ENCODE measurements around the gene ANKRD44. TPM values are rescaled to one million over a fixed set of nuclear protein-coding genes. Genes with fewer than 3 reads are reported as not detected.

The ANKRD44 gene
- total and polyA plus RNA-seq, 2 of the 8 experiments (the other 6 are each of a cell fraction or from before 2014, with no cell fraction given), result 1.2 to 1.3 TPM

DNA sequence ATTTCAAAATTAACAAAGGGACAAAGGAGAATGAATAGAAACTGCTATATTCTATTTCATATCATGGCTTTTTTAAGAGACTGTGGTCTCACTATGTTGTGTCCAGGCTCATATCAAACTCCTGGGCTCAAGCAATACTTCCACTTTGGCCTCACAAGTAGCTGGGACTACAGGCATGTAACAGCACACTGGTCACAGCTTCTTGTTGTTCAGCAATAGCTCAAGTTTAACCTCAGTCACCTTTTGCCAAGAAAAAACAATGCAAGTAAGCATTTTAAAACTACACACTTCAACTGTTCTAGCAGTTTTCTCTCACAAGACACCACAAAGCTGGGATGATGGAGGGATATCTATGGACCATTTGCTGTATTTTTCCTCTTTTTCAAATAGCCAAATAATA lies 77.1 kb downstream of the ANKRD44 start:
- Histone ChIP-seq H3K4ac (replicated peaks; ENCODE audit: insufficient read length, low read depth, low read length) (no peak overlapping the region), H2BK20ac (ENCODE audit: low read length) (no peak overlapping the region), H3K79me1 (ENCODE audit: low read depth, low read length) (no peaks in the 10 kb centered on the region), H4K8ac (ENCODE audit: extremely low read depth, insufficient read depth, low read length) (no peak overlapping the region), H3K4me1 (replicated peaks in 1 of 4; ENCODE audit: control insufficient read depth in 3 of 4, insufficient read depth in 4 of 4, low read length in 3 of 4) (no peaks in the 10 kb centered on the region; a peak in 1 of 7 replicates), H3K23me2 (ENCODE audit: low read depth, low read length) (no peaks in the 10 kb centered on the region), H3K9ac (replicated peaks in 1 of 4; ENCODE audit: extremely low read depth in 1 of 4, low read depth in 3 of 4, low read length in 3 of 4) (no peak overlapping the region), H2BK120ac (replicated peaks; ENCODE audit: low read depth, low read length) (no peak overlapping the region), H3K27ac (ENCODE audit: low read depth, low read length) (no peak overlapping the region), H4K91ac (replicated peaks; ENCODE audit: insufficient read length, low read length) (no peak overlapping the region), H3K56ac (replicated peaks; ENCODE audit: insufficient read length, low read depth, low read length) (no peak overlapping the region), H2BK15ac (ENCODE audit: low read length) (no peak overlapping the region), H3K14ac (ENCODE audit: insufficient read length) (no peak overlapping the region), H3K4me2 (ENCODE audit: insufficient read depth in 1 of 2, low read depth in 2 of 2, low read length in 2 of 2) (no peak overlapping the region), H3K23ac (ENCODE audit: insufficient read length) (no peak overlapping the region), H3K79me2 (ENCODE audit: control insufficient read depth in 1 of 2, insufficient read depth in 2 of 2, low read length in 2 of 2) (no peaks in the 10 kb centered on the region), H2AFZ (ENCODE audit: low read length) (no peak overlapping the region), H3K4me3 (ENCODE audit: extremely low read depth in 1 of 4, insufficient read depth in 2 of 4, low read depth in 3 of 4, low read length in 4 of 4) (no peak overlapping the region), H2BK12ac (ENCODE audit: low read depth, low read length) (no peak overlapping the region), H3K36me3 (ENCODE audit: control insufficient read depth in 2 of 4, insufficient read depth in 4 of 4, low read length in 3 of 4) (no peaks in the 10 kb centered on the region), H3K9me3 (ENCODE audit: insufficient read depth in 2 of 2, low read depth in 1 of 2, low read length in 1 of 2) (no peaks in the 10 kb centered on the region), H4K20me1 (replicated peaks in 1 of 2; ENCODE audit: control insufficient read depth in 1 of 2, insufficient read depth in 2 of 2, low read length in 2 of 2) (no peaks in the 10 kb centered on the region), H2BK5ac (ENCODE audit: low read depth, low read length) (no peak overlapping the region), H4K5ac (ENCODE audit: insufficient read length, low read depth, low read length) (no peak overlapping the region), H2AK5ac (ENCODE audit: low read depth, low read length) (no peak overlapping the region), H3K18ac (ENCODE audit: extremely low read depth, low read length) (no peak overlapping the region), H3K27me3 (replicated peaks in 1 of 4; ENCODE audit: control insufficient read depth in 3 of 4, extremely low read depth in 1 of 4, insufficient read depth in 3 of 4, low read length in 3 of 4) (peaks cover 0 to 1% (median 0%) of the 10 kb centered on the region in 4 experiments; a peak in 1 of 7 replicates)
- FAIRE-seq (no peak), DNase-seq (ENCODE audit: low read depth in 1 of 2, low spot score in 2 of 2) (no peak)
- no peak for TF ChIP-seq KDM4A (IDR thresholded peaks at IDR 0.05; ENCODE audit: low read depth, low read length, severe bottlenecking)
- TF ChIP-seq CTBP2 (IDR thresholded peaks at IDR 0.05; ENCODE audit: borderline replicate concordance, insufficient read depth, insufficient read length, low read length), result no peak
- no peak for TF ChIP-seq SP2 (IDR thresholded peaks at IDR 0.05; ENCODE audit: low read length)
- no peak for TF ChIP-seq TCF12 (IDR thresholded peaks at IDR 0.05; ENCODE audit: low read depth, low read length)
- TF ChIP-seq POLR2AphosphoS5 (IDR thresholded peaks at IDR 0.05; ENCODE audit: low read depth, low read length), result no peak
- TF ChIP-seq SIN3A (conservative IDR thresholded peaks at IDR 0.05 in 1 of 2, IDR thresholded peaks at IDR 0.05 in 1 of 2; ENCODE audit: low read depth in 1 of 2, low read length in 2 of 2), result no peak
- no peak for TF ChIP-seq TEAD4 (IDR thresholded peaks at IDR 0.05; ENCODE audit: low read depth, low read length)
- TF ChIP-seq BACH1 (IDR thresholded peaks at IDR 0.05; ENCODE audit: low read length), result no peak
- no peak for TF ChIP-seq TBP (IDR thresholded peaks at IDR 0.05; ENCODE audit: low read depth, low read length)
- ChIA-PET CTCF (ENCODE audit: partially characterized antibody) (no interaction called here), POLR2A (ENCODE audit: partially characterized antibody) (interaction anchor here (1.3 kb wide), 1 partner anchor 10 kb away, joined by 3 read pairs; no protein-coding TSS in a partner anchor)

Measured in H1 (cell line).